H9 (cell line): Measurements from ENCODE around the gene GSS. TPM values are rescaled to one million over a fixed set of nuclear protein-coding genes. Genes with fewer than 3 reads are reported as not detected.

Experiments
- DNase-seq: peaks from one replicate; pipeline ENCODE4 v3.0.0-alpha.2; 2017
- H2AFZ ChIP-seq: one replicate; pipeline ENCODE4 v1.6.1; 2013; ENCODE audit warnings: mild to moderate bottlenecking, low read length, control low read depth, moderate library complexity
- H2AK5ac ChIP-seq: 2 replicates; pipeline ENCODE4 v1.6.1; 2013; ENCODE audit warnings: low read length, control low read depth, mixed read lengths; ENCODE audit not compliant: insufficient read length
- H2BK120ac ChIP-seq: one replicate; pipeline ENCODE4 v1.6.1; 2013; ENCODE audit warnings: low read depth, mild to moderate bottlenecking, low read length, control low read depth, inconsistent platforms; ENCODE audit not compliant: poor library complexity, severe bottlenecking
- H2BK12ac ChIP-seq: 2 replicates; pipeline ENCODE4 v1.6.1; 2013; ENCODE audit warnings: low read length, control low read depth, mixed read lengths, low read depth; ENCODE audit not compliant: insufficient read length
- H2BK15ac ChIP-seq: 2 replicates; pipeline ENCODE4 v1.6.1; 2013; ENCODE audit warnings: low read depth, low read length, control low read depth
- H2BK20ac ChIP-seq: one replicate; pipeline ENCODE4 v1.6.1; 2013; ENCODE audit warnings: low read depth, mild to moderate bottlenecking, low read length, control low read depth, inconsistent platforms; ENCODE audit not compliant: poor library complexity, severe bottlenecking
- H2BK5ac ChIP-seq: 2 replicates; pipeline ENCODE4 v1.6.1; 2013; ENCODE audit warnings: low read length, control low read depth, mixed read lengths; ENCODE audit not compliant: insufficient read length
- H3K14ac ChIP-seq: 2 replicates; pipeline ENCODE4 v1.6.1; 2013; ENCODE audit warnings: low read length, control low read depth; ENCODE audit not compliant: insufficient read depth
- H3K18ac ChIP-seq: 2 replicates; pipeline ENCODE4 v1.6.1; 2013; ENCODE audit warnings: low read depth, mild to moderate bottlenecking, mixed read lengths, low read length, control low read depth; ENCODE audit not compliant: insufficient read length
- H3K23ac ChIP-seq: 2 replicates; pipeline ENCODE4 v1.6.1; 2013; ENCODE audit warnings: low read length, control low read depth, mixed read lengths, low read depth; ENCODE audit not compliant: insufficient read length
- H3K23me2 ChIP-seq: 2 replicates; pipeline ENCODE4 v1.6.1; 2013; ENCODE audit warnings: low read depth, mild to moderate bottlenecking, mixed read lengths, low read length, control low read depth; ENCODE audit not compliant: insufficient read length, poor library complexity, severe bottlenecking
- H3K27ac ChIP-seq: 2 replicates; pipeline ENCODE4 v1.5.1; 2013; ENCODE audit warnings: low read length, control low read depth, mixed read lengths, low read depth; ENCODE audit not compliant: insufficient read length
- H3K27me3 ChIP-seq: 2 replicates; pipeline ENCODE4 v1.6.1; 2013; ENCODE audit warnings: low read length, control low read depth, inconsistent platforms; ENCODE audit not compliant: insufficient read depth
- H3K4ac ChIP-seq: 2 replicates; pipeline ENCODE4 v1.6.1; 2013; ENCODE audit warnings: low read depth, mild to moderate bottlenecking, control low read depth, inconsistent platforms, low read length, moderate library complexity
- H3K4me1 ChIP-seq: 2 replicates; pipeline ENCODE4 v1.6.1; 2013; ENCODE audit warnings: low read length, control low read depth, inconsistent platforms; ENCODE audit not compliant: insufficient read depth
- H3K4me2 ChIP-seq: 2 replicates; pipeline ENCODE4 v1.6.1; 2013; ENCODE audit warnings: low read length, control low read depth, mixed read lengths; ENCODE audit not compliant: insufficient read length, insufficient read depth
- H3K56ac ChIP-seq: 2 replicates; pipeline ENCODE4 v1.6.1; 2013; ENCODE audit warnings: low read depth, mild to moderate bottlenecking, mixed read lengths, low read length, control low read depth; ENCODE audit not compliant: insufficient read length
- H3K79me1 ChIP-seq: 2 replicates; pipeline ENCODE4 v1.6.1; 2013; ENCODE audit warnings: low read depth, mild to moderate bottlenecking, moderate library complexity, low read length, control low read depth, inconsistent platforms; ENCODE audit not compliant: insufficient read depth, poor library complexity, severe bottlenecking
- H3K79me2 ChIP-seq: 2 replicates; pipeline ENCODE4 v1.6.1; 2013; ENCODE audit warnings: low read length, control low read depth, inconsistent platforms; ENCODE audit not compliant: insufficient read depth
- H3K9ac ChIP-seq: 2 replicates; pipeline ENCODE4 v1.6.1; 2013; ENCODE audit warnings: low read length, control low read depth, mixed read lengths; ENCODE audit not compliant: insufficient read length; ENCODE audit errors: extremely low read depth
- H3K9me3 ChIP-seq: one replicate; pipeline ENCODE4 v1.6.1; 2013; ENCODE audit warnings: low read depth, low read length, inconsistent platforms; ENCODE audit not compliant: control insufficient read depth
- H3T11ph ChIP-seq: one replicate; pipeline ENCODE4 v1.6.1; 2013; ENCODE audit warnings: mild to moderate bottlenecking, low read length, control low read depth, inconsistent platforms
- H4K20me1 ChIP-seq: one replicate; pipeline ENCODE4 v1.6.1; 2013; ENCODE audit not compliant: control insufficient read depth, insufficient read length, insufficient read depth
- H4K5ac ChIP-seq: 2 replicates; pipeline ENCODE4 v1.6.1; 2013; ENCODE audit warnings: low read depth, mild to moderate bottlenecking, mixed read lengths, low read length, control low read depth; ENCODE audit not compliant: insufficient read length
- H4K8ac ChIP-seq: replicated peaks from 2 replicates; pipeline ENCODE4 v1.6.1; 2013; ENCODE audit warnings: low read length, control low read depth, mixed read lengths, low read depth; ENCODE audit not compliant: insufficient read length
- H4K91ac ChIP-seq: 2 replicates; pipeline ENCODE4 v1.6.1; 2013; ENCODE audit warnings: low read depth, mild to moderate bottlenecking, moderate library complexity, mixed read lengths, low read length, control low read depth; ENCODE audit not compliant: insufficient read length
- H3K27ac Mint-ChIP-seq, 3 experiments: 2 replicates in 2 of 3; 3 replicates in 1 of 3; pipeline ENCODE4 v1.8.0; 2020 to 2021; ENCODE audit warnings: mixed read lengths in 3 of 3, mild to moderate bottlenecking in 1 of 3, moderate library complexity in 1 of 3
- H3K27me3 Mint-ChIP-seq: 2 replicates; pipeline ENCODE4 v1.8.0; 2021; ENCODE audit warnings: low read depth, mild to moderate bottlenecking, moderate library complexity, mixed read lengths
- H3K36me3 Mint-ChIP-seq, 3 experiments: 2 replicates in 2 of 3; 3 replicates in 1 of 3; pipeline ENCODE4 v1.8.0; 2020 to 2021; ENCODE audit warnings: low read depth in 3 of 3, mixed read lengths in 3 of 3; ENCODE audit not compliant: insufficient read depth in 1 of 3
- H3K4me1 Mint-ChIP-seq, 2 experiments: 2 replicates each; pipeline ENCODE4 v1.8.0; 2020; ENCODE audit warnings: mixed read lengths in 2 of 2
- H3K4me3 Mint-ChIP-seq, 2 experiments: 2 replicates in 1 of 2; 3 replicates in 1 of 2; pipeline ENCODE4 v1.8.0; 2020 to 2021; ENCODE audit warnings: mild to moderate bottlenecking in 2 of 2, mixed read lengths in 2 of 2, moderate library complexity in 1 of 2
- H3K9me3 Mint-ChIP-seq, 2 experiments: 2 replicates in 1 of 2; 3 replicates in 1 of 2; pipeline ENCODE4 v1.8.0; 2020; ENCODE audit warnings: mild to moderate bottlenecking in 2 of 2, mixed read lengths in 2 of 2, moderate library complexity in 1 of 2
- WGBS: extraction: QIAGEN DNeasy Blood & Tissue Kit; methylation state at CpG from one replicate; pipeline ENCODE4 v1.1.7; 2013; ENCODE audit warnings: missing lambda C conversion rate, low lambda C conversion rate, mixed read lengths; ENCODE audit not compliant: insufficient read length; ENCODE audit errors: extremely low coverage; 5-methylcytosine and 5-hydroxymethylcytosine counted together
- total RNA-seq: library from RNA; stranded (reverse); gene quantifications from 2 replicates; pipeline ENCODE4 v1.2.1, GENCODE V29; 2021
- TF ChIP-seq, protein P1 (sequence below): fragments of 200-600 bp; sonication (generic); conservative IDR thresholded peaks from 3 replicates; pipeline ENCODE4 v1.8.0; 2021; ENCODE audit warnings: antibody characterized with exemption, mild to moderate bottlenecking

The GSS gene
- total RNA-seq, 1 experiment from 2014 or later = 48.5 TPM

DNA sequence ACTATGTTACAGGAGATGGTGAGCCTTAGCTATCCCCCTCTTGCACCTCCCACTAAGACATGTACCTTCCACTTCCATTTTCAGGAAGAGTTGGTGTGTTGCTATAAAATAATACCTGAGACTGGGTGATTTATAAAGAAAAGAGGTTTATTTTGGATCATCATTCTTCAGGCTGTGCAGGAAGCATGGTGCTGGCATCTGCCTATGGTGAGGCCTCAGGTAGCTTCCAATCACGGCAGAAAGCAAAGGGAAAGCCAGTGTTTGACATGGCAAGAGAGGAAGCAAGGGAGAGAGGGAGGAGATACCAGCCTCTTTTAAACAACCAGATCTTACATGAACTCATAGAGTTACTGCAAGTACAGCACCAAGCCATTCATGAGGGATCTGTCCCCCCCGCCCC lies 32.2 kb downstream of the GSS start:
- no peak overlapping the region for H3K27ac ChIP-seq
- no peaks in the 10 kb centered on the region for H3K23me2 ChIP-seq
- TF ChIP-seq, protein P1, sequence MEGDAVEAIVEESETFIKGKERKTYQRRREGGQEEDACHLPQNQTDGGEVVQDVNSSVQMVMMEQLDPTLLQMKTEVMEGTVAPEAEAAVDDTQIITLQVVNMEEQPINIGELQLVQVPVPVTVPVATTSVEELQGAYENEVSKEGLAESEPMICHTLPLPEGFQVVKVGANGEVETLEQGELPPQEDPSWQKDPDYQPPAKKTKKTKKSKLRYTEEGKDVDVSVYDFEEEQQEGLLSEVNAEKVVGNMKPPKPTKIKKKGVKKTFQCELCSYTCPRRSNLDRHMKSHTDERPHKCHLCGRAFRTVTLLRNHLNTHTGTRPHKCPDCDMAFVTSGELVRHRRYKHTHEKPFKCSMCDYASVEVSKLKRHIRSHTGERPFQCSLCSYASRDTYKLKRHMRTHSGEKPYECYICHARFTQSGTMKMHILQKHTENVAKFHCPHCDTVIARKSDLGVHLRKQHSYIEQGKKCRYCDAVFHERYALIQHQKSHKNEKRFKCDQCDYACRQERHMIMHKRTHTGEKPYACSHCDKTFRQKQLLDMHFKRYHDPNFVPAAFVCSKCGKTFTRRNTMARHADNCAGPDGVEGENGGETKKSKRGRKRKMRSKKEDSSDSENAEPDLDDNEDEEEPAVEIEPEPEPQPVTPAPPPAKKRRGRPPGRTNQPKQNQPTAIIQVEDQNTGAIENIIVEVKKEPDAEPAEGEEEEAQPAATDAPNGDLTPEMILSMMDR = no peak
- no peaks in the 10 kb centered on the region for H3K9me3 ChIP-seq
- no peak overlapping the region for H3K56ac ChIP-seq
- DNase-seq = no peak
- Mint-ChIP-seq H3K9me3 (no peaks in the 10 kb centered on the region), H3K27ac (no peak overlapping the region), H3K4me1 (no peaks in the 10 kb centered on the region), H3K4me3 (no peak overlapping the region), H3K27me3 (no peaks in the 10 kb centered on the region), H3K36me3 (peaks cover 5 to 29% (median 18%) of the 10 kb centered on the region in 3 experiments; a peak in 6 of 7 replicates)
- H3K79me1 ChIP-seq = no peaks in the 10 kb centered on the region
- no peak overlapping the region for H2BK120ac ChIP-seq
- H4K8ac ChIP-seq = no peak overlapping the region
- no peak overlapping the region for H3T11ph ChIP-seq
- no CpG with 5 or more reads among the region's 2 CpGs for WGBS
- H2AK5ac ChIP-seq = no peak overlapping the region
- no peak overlapping the region for H3K14ac ChIP-seq
- H2AFZ ChIP-seq = no peak overlapping the region
- no peaks in the 10 kb centered on the region for H3K4me1 ChIP-seq
- no peak overlapping the region for H4K5ac ChIP-seq
- H3K4ac ChIP-seq = no peak overlapping the region
- no peak overlapping the region for H2BK20ac ChIP-seq
- no peak overlapping the region for H4K91ac ChIP-seq
- H2BK5ac ChIP-seq = no peak overlapping the region
- H3K18ac ChIP-seq = no peak overlapping the region
- H3K79me2 ChIP-seq = no peaks in the 10 kb centered on the region
- H3K23ac ChIP-seq = no peak overlapping the region
- no peak overlapping the region for H3K9ac ChIP-seq
- no peak overlapping the region for H3K4me2 ChIP-seq
- H2BK15ac ChIP-seq = no peak overlapping the region
- no peaks in the 10 kb centered on the region for H3K27me3 ChIP-seq
- no peaks in the 10 kb centered on the region for H4K20me1 ChIP-seq
- no peak overlapping the region for H2BK12ac ChIP-seq
